Ishikawa (cell line): Measurements from ENCODE around the gene CTSL.

Experiments
- CEBPB ChIP-seq: IDR thresholded peaks from 2 replicates; pipeline ENCODE4 v1.6.1; 2012
- CREB1 ChIP-seq: IDR thresholded peaks from 2 replicates; pipeline ENCODE4 v1.6.1; 2012; ENCODE audit warnings: low read depth
- EGR1 ChIP-seq: IDR thresholded peaks from 2 replicates; pipeline ENCODE4 v1.6.1; 2012
- EP300 ChIP-seq: IDR thresholded peaks from 2 replicates; pipeline ENCODE4 v1.6.1; 2012; ENCODE audit warnings: borderline replicate concordance
- FOXM1 ChIP-seq: IDR thresholded peaks from 2 replicates; pipeline ENCODE4 v1.6.1; 2012; ENCODE audit warnings: low read depth, borderline replicate concordance
- NFIC ChIP-seq: IDR thresholded peaks from 2 replicates; pipeline ENCODE4 v1.6.1; 2012
- RAD21 ChIP-seq: IDR thresholded peaks from 2 replicates; pipeline ENCODE4 v1.6.1; 2012; ENCODE audit warnings: low read depth
- TAF1 ChIP-seq: IDR thresholded peaks from 2 replicates; pipeline ENCODE4 v1.6.1; 2012; ENCODE audit warnings: low read depth, mild to moderate bottlenecking
- TCF12 ChIP-seq: IDR thresholded peaks from 2 replicates; pipeline ENCODE4 v1.6.1; 2012; ENCODE audit warnings: low read depth
- TEAD4 ChIP-seq: IDR thresholded peaks from 2 replicates; pipeline ENCODE4 v1.6.1; 2012
- YY1 ChIP-seq: IDR thresholded peaks from 2 replicates; pipeline ENCODE4 v1.6.1; 2012; ENCODE audit warnings: low read depth
- ZBTB7A ChIP-seq: IDR thresholded peaks from 2 replicates; pipeline ENCODE4 v1.6.1; 2012; ENCODE audit warnings: low read depth
- TF ChIP-seq, protein P1 (sequence below): IDR thresholded peaks from 2 replicates; pipeline ENCODE4 v1.6.1; 2012
- TF ChIP-seq, protein P2 (sequence below): IDR thresholded peaks from 2 replicates; pipeline ENCODE4 v1.6.1; 2012; ENCODE audit warnings: low read depth, mild to moderate bottlenecking
- TF ChIP-seq, protein P3 (sequence below): IDR thresholded peaks from 2 replicates; pipeline ENCODE4 v1.6.1; 2012

Gene CTSL

DNA sequence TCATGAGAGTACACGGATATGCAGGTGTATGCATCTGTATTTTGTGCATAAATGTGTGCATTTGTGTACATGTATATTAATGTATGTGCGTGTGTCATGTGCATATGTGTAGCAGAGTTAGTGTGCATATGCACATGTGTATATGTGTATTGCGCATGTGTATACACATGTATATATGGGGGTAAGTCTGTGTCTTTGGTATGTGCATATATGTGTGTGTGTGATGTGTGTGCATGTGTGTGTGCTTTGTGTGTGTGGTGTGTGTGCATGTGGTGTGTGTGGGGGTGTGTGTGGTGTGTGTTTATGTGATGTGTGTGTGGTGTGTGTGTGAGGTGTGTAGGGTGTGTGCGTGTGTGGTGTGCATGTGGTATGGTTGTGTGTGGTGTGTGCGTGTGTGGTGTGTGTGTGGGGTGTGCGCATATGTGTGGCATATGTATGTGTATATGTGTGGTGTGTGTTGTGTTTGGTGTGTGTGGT lies 13.1 kb upstream of the CTSL start:
- TF ChIP-seq NFIC (no peak), RAD21 (no peak), TAF1 (no peak), CEBPB (no peak), ZBTB7A (no peak), YY1 (no peak), TEAD4 (no peak), TCF12 (no peak), FOXM1 (no peak), CREB1 (no peak), EP300 (no peak)
- TF ChIP-seq, protein P1, sequence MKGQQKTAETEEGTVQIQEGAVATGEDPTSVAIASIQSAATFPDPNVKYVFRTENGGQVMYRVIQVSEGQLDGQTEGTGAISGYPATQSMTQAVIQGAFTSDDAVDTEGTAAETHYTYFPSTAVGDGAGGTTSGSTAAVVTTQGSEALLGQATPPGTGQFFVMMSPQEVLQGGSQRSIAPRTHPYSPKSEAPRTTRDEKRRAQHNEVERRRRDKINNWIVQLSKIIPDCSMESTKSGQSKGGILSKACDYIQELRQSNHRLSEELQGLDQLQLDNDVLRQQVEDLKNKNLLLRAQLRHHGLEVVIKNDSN: no peak
- TF ChIP-seq, protein P2, sequence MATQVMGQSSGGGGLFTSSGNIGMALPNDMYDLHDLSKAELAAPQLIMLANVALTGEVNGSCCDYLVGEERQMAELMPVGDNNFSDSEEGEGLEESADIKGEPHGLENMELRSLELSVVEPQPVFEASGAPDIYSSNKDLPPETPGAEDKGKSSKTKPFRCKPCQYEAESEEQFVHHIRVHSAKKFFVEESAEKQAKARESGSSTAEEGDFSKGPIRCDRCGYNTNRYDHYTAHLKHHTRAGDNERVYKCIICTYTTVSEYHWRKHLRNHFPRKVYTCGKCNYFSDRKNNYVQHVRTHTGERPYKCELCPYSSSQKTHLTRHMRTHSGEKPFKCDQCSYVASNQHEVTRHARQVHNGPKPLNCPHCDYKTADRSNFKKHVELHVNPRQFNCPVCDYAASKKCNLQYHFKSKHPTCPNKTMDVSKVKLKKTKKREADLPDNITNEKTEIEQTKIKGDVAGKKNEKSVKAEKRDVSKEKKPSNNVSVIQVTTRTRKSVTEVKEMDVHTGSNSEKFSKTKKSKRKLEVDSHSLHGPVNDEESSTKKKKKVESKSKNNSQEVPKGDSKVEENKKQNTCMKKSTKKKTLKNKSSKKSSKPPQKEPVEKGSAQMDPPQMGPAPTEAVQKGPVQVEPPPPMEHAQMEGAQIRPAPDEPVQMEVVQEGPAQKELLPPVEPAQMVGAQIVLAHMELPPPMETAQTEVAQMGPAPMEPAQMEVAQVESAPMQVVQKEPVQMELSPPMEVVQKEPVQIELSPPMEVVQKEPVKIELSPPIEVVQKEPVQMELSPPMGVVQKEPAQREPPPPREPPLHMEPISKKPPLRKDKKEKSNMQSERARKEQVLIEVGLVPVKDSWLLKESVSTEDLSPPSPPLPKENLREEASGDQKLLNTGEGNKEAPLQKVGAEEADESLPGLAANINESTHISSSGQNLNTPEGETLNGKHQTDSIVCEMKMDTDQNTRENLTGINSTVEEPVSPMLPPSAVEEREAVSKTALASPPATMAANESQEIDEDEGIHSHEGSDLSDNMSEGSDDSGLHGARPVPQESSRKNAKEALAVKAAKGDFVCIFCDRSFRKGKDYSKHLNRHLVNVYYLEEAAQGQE: no peak
- TF ChIP-seq, protein P3, sequence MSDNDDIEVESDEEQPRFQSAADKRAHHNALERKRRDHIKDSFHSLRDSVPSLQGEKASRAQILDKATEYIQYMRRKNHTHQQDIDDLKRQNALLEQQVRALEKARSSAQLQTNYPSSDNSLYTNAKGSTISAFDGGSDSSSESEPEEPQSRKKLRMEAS: no peak

DNA sequence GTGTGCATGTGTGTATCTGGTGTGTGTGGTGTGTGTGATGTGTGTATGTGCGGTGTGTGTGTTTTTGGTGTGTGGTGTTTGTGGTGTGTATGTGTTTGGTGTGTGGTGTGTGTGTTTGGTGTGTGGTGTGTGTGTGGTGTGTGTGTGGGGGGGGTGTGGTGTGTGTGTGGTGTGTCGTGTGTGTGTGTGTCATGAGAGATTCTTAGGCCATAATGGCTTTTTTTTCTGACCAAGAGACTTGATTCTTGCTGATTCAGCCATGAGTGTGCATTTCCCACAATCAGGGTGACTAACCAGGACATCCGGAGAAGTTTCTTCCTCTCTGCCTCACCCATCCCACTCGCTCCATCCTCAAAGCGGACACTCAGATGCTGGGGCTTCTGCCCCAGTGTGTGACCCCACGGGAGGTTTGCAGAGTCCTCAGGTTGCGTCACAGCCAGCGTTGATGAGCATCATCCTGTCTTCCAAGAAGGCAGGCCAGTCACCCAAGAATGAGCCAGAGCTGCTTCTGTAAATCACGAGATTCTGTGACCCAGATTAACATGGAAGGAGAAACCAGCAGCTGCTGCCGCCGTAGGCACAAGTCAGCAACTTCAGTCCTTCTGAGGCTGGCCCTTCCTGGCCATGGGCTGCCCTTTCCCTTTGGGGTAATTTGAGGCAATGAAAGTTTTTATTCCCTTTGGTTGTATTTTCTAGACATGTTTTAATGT lies 12.5 kb upstream of the CTSL start:
- TF ChIP-seq, protein P2: no peak
- TF ChIP-seq RAD21: no peak
- no peak for TF ChIP-seq EGR1
- TF ChIP-seq FOXM1: no peak
- no peak for TF ChIP-seq ZBTB7A
- TF ChIP-seq EP300: no peak

DNA sequence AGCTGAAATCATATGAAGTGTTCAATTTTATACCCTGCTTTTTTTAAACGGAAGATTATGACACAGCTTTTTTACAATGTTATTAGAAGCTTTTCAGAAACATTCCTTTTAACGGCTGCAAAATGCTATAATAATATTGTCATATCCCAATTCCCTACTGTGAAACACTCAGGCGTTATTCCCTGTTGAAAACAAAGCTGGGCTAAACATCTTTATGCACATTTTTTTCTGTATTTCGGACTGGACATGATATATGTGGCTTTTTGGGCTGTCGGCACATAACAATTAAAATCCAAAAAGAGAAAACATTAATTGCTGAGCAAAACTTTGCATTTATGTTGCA lies 12.0 kb upstream of the CTSL start:
- no peak for TF ChIP-seq EP300
- no peak for TF ChIP-seq EGR1
- TF ChIP-seq TAF1: no peak
- TF ChIP-seq CREB1: no peak
- TF ChIP-seq, protein P2: no peak
- no peak for TF ChIP-seq RAD21
- TF ChIP-seq, protein P1: no peak
- TF ChIP-seq, protein P3: no peak
- no peak for TF ChIP-seq FOXM1
- TF ChIP-seq NFIC: no peak
- TF ChIP-seq TCF12: no peak
- no peak for TF ChIP-seq CEBPB
- TF ChIP-seq YY1: no peak
- TF ChIP-seq TEAD4: no peak
- TF ChIP-seq ZBTB7A: no peak

DNA sequence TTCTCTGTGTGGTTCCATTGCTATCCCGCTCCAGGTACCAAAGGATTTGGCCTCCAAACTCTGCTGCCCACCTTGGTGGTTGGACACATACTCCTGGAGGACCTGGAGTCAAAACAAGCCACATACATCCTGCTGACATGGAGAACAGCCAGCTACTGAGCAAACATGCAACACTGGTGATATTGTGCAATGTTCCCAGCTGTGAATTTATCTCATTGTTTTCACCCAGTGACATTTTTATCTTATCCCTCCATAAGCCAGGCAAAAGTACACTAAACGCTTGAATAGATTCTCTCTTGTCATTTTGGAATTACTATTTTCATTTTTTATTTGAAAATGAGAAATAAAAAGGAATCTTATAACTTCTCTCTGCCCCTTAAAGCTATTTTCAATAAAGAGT lies 11.1 kb upstream of the CTSL start:
- TF ChIP-seq YY1 (no peak), CEBPB (peak; percentile 82)

DNA sequence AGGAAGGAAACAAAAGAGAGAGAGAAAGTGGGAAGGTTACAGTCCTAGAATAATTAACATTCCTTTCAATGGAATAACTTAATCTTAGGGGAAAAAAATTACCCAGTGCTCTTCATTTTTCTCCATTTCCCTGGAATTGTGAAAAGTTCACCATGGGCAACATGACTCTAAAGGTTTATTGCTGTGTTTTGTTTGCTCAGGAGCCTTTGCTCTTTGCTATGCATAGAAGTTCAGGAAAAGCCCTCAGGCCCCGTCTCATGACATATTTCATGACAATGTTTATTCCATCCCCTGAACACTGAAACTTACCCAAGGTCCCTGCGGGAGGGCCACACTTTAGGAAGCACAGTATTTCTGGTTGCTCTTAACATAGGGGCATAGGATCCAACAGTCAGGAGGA lies 9.8 kb upstream of the CTSL start:
- TF ChIP-seq TAF1 (no peak), TCF12 (no peak), EP300 (no peak), YY1 (no peak), CREB1 (no peak), EGR1 (no peak), NFIC (no peak)
- TF ChIP-seq, protein P1: no peak
